PC-3 (cell line): ENCODE measurements around the gene SMIM28.

Source experiments
- CTCF ChIP-seq: fragments of 300-600 bp; sonication (generic); conservative IDR thresholded peaks from 2 replicates; pipeline ENCODE4 v1.5.1; 2017; ENCODE audit warnings: antibody characterized with exemption, low read depth, mild to moderate bottlenecking, low read length
- EZH2 ChIP-seq: fragments of 300-600 bp; sonication (generic); IDR thresholded peaks from one replicate; pipeline ENCODE4 v1.6.1; 2017; ENCODE audit warnings: antibody characterized with exemption, mild to moderate bottlenecking, low read length; ENCODE audit not compliant: unreplicated experiment
- EZH2phosphoT487 ChIP-seq: fragments of 300-600 bp; sonication (generic); IDR thresholded peaks from 2 replicates; pipeline ENCODE4 v1.6.1; 2018; ENCODE audit warnings: mild to moderate bottlenecking, antibody characterized with exemption, low read length, borderline replicate concordance

GRCh38 chr6:138401960-138402837 is 24.5 kb downstream of the SMIM28 start:
- TF ChIP-seq CTCF (no peak), EZH2 (no peak), EZH2phosphoT487 (no peak)
